ENCODE results near the gene LOX. TPM values are rescaled to one million over a fixed set of nuclear protein-coding genes. Genes with fewer than 3 reads are reported as not detected.

Gene LOX
- total and polyA plus RNA-seq, 5 donors, result 8.4 to 28.4 (median 19.0) TPM

- 85% methylated on average over 2 of the region's 2 CpGs for WGBS
- no peak for DNase-seq
- H3K9me3 ChIP-seq (ENCODE audit: control insufficient read depth, low read length), result no peaks in the 10 kb centered on the region
- H3K27me3 ChIP-seq (ENCODE audit: control insufficient read depth, insufficient read depth), result no peaks in the 10 kb centered on the region
- H3K27ac ChIP-seq (ENCODE audit: low read length), result no peak overlapping the region
- H3K4me1 ChIP-seq (ENCODE audit: control insufficient read depth, insufficient read depth, low read length), result no peaks in the 10 kb centered on the region
- no peak overlapping the region for H3K4me3 ChIP-seq (ENCODE audit: low read length)
- ATAC-seq, result no peak
- intact Hi-C loops (cut with DNase I), result no loop called here
These were observed 36.4 kb upstream of the LOX start for GRCh38 chr5:122114501-122114900.

DNA sequence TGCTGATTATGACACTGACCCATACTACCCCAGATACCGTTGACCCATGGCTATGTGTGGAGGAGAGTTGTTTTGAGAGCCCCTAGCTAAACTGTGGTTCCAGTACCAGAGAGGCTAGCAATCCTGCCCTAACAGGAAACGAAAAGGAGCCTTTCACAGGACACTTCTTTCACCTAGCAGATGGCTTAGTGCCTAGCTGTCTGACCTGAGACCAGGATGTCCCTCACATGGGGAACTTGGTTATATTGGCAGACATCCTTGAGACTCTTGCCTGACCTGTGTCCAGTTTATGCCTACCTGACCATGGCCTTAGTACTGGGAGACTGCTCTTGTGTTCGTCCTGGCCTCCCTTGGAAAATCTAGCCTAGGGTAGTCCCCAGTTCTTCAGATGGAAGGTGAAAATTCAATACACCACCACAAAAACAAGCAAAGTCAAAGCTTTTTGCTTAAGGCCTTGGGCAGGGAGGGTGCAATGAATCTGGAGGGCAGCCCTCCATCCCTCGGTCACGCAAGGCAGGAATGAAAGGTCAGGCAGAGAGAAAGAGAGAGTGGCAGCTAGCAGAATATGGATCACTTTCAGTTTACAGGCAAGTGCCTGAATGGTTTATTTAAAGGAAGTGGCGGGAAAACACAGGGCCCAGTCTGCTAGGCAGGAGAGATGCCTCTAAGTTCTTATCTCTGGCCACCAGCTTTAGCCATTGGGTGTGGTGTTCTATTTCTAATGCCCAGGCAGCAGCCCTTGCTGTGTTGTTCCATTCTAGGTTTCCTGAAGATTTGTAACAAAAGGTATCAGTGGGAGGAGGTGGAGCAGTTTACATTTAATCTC lies 34.9 kb upstream of the LOX start:
- H3K4me1 ChIP-seq (ENCODE audit: control insufficient read depth, insufficient read depth, low read length), result no peaks in the 10 kb centered on the region
- DNase-seq, result no peak
- 75% methylated on average over 6 of the region's 6 CpGs for WGBS
- H3K9me3 ChIP-seq (ENCODE audit: control insufficient read depth, low read length), result no peaks in the 10 kb centered on the region
- peak in 1 of 2 donors; percentile 11 for ATAC-seq
- H3K4me3 ChIP-seq (ENCODE audit: low read length), result no peak overlapping the region
- intact Hi-C loops (cut with DNase I), result no loop called here
- H3K27me3 ChIP-seq (ENCODE audit: control insufficient read depth, insufficient read depth), result no peaks in the 10 kb centered on the region
- H3K27ac ChIP-seq (ENCODE audit: low read length), result no peak overlapping the region

- DNase-seq, result no peak
- intact Hi-C loops (cut with DNase I), result no loop called here
- H3K27ac ChIP-seq (ENCODE audit: low read length), result no peak overlapping the region
- 50% methylated on average over 3 of the region's 3 CpGs for WGBS
- H3K9me3 ChIP-seq (ENCODE audit: control insufficient read depth, low read length), result no peaks in the 10 kb centered on the region
- no peak overlapping the region for H3K4me3 ChIP-seq (ENCODE audit: low read length)
- H3K4me1 ChIP-seq (ENCODE audit: control insufficient read depth, insufficient read depth, low read length), result no peaks in the 10 kb centered on the region
- ATAC-seq, result no peak
- H3K27me3 ChIP-seq (ENCODE audit: control insufficient read depth, insufficient read depth), result no peaks in the 10 kb centered on the region
These were observed 34.0 kb upstream of the LOX start for GRCh38 chr5:122112063-122112462.

GRCh38 chr5:122111460-122111859 lies 33.4 kb upstream of the LOX start:
- intact Hi-C loops (cut with DNase I), result no loop called here
- Histone ChIP-seq H3K27ac (ENCODE audit: low read length) (no peak overlapping the region), H3K27me3 (ENCODE audit: control insufficient read depth, insufficient read depth) (no peaks in the 10 kb centered on the region), H3K4me1 (ENCODE audit: control insufficient read depth, insufficient read depth, low read length) (no peaks in the 10 kb centered on the region), H3K4me3 (ENCODE audit: low read length) (no peak overlapping the region), H3K9me3 (ENCODE audit: control insufficient read depth, low read length) (no peaks in the 10 kb centered on the region)
- 81% methylated on average over 5 of the region's 5 CpGs for WGBS
- ATAC-seq, result no peak
- DNase-seq, result no peak

- DNase-seq, result no peak
- ATAC-seq, result no peak
- intact Hi-C loops (cut with DNase I), result no loop called here
- 48% methylated on average over 3 of the region's 3 CpGs for WGBS
- Histone ChIP-seq H3K9me3 (ENCODE audit: control insufficient read depth, low read length) (no peaks in the 10 kb centered on the region), H3K27me3 (ENCODE audit: control insufficient read depth, insufficient read depth) (no peaks in the 10 kb centered on the region), H3K4me1 (ENCODE audit: control insufficient read depth, insufficient read depth, low read length) (no peaks in the 10 kb centered on the region), H3K4me3 (ENCODE audit: low read length) (no peak overlapping the region), H3K27ac (ENCODE audit: low read length) (no peak overlapping the region)
These were observed 32.9 kb upstream of the LOX start for GRCh38 chr5:122110987-122111386.

DNA sequence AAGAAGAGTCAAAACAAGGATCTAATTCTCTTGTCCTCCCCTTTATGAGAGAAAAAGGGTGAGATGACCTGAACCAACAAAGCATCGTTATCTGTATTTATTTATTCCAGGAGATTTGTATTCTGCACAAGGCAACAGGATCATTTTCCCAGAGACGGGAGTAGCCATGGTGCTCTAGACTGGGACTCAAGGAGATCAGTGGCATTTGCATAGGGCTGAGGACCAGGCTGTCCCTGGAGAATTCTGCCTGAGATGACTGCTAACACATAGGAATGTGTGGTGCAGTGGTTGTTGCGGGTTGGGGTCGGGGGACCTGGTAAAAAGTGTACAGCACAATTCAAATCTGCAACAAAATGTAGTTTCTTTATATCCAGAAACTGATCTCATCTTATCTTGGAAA lies 29.0 kb upstream of the LOX start:
- H3K27me3 ChIP-seq (ENCODE audit: control insufficient read depth, insufficient read depth), result no peaks in the 10 kb centered on the region
- WGBS, result 89% methylated on average over 4 of the region's 4 CpGs
- no peaks in the 10 kb centered on the region for H3K9me3 ChIP-seq (ENCODE audit: control insufficient read depth, low read length)
- ATAC-seq, result no peak
- DNase-seq, result no peak
- no peaks in the 10 kb centered on the region for H3K4me1 ChIP-seq (ENCODE audit: control insufficient read depth, insufficient read depth, low read length)
- intact Hi-C loops (cut with DNase I), result loop anchor here in 1 of 4 donors (10.0 kb wide), 1 partner anchor 142 kb away; the partner anchor contains the start of gene SRFBP1
- no peak overlapping the region for H3K27ac ChIP-seq (ENCODE audit: low read length)
- no peak overlapping the region for H3K4me3 ChIP-seq (ENCODE audit: low read length)

GRCh38 chr5:122105909-122106308 lies 27.9 kb upstream of the LOX start:
- intact Hi-C loops (cut with DNase I), result loop anchor here in 1 of 4 donors (10.0 kb wide), 1 partner anchor 141 kb away; the partner anchor contains the start of gene SRFBP1

GRCh38 chr5:122102825-122103224 lies 24.8 kb upstream of the LOX start:
- Histone ChIP-seq H3K4me3 (ENCODE audit: low read length) (no peak overlapping the region), H3K27ac (ENCODE audit: low read length) (no peak overlapping the region), H3K9me3 (ENCODE audit: control insufficient read depth, low read length) (no peaks in the 10 kb centered on the region), H3K27me3 (ENCODE audit: control insufficient read depth, insufficient read depth) (no peaks in the 10 kb centered on the region), H3K4me1 (ENCODE audit: control insufficient read depth, insufficient read depth, low read length) (no peaks in the 10 kb centered on the region)
- no peak for DNase-seq
- WGBS, result 60% methylated on average over 1 of the region's 1 CpG
- intact Hi-C loops (cut with DNase I), result loop anchor here in 1 of 4 donors (10.0 kb wide), 1 partner anchor 138 kb away; the partner anchor contains the start of gene SRFBP1
- ATAC-seq, result no peak

More at GRCh38 chr5:122105909-122106308, 27.9 kb upstream of the LOX start:
- H3K9me3 ChIP-seq (ENCODE audit: control insufficient read depth, low read length), result no peaks in the 10 kb centered on the region
- H3K27me3 ChIP-seq (ENCODE audit: control insufficient read depth, insufficient read depth), result no peaks in the 10 kb centered on the region
- H3K4me1 ChIP-seq (ENCODE audit: control insufficient read depth, insufficient read depth, low read length), result no peaks in the 10 kb centered on the region
- no peak for ATAC-seq
- H3K4me3 ChIP-seq (ENCODE audit: low read length), result no peak overlapping the region
- no peak overlapping the region for H3K27ac ChIP-seq (ENCODE audit: low read length)
- DNase-seq, result no peak
- 85% methylated on average over 2 of the region's 2 CpGs for WGBS

- no peaks in the 10 kb centered on the region for H3K9me3 ChIP-seq (ENCODE audit: control insufficient read depth, low read length)
- no peak overlapping the region for H3K27ac ChIP-seq (ENCODE audit: low read length)
- DNase-seq (no peak), ATAC-seq (peak; percentile 31 to 51)
- H3K4me1 ChIP-seq (ENCODE audit: control insufficient read depth, insufficient read depth, low read length), result no peaks in the 10 kb centered on the region
- H3K27me3 ChIP-seq (ENCODE audit: control insufficient read depth, insufficient read depth), result no peaks in the 10 kb centered on the region
- intact Hi-C loops (cut with DNase I), result loop anchor here in 1 of 4 donors (10.0 kb wide), 1 partner anchor 137 kb away; the partner anchor contains the start of gene SRFBP1
- 28% methylated on average over 4 of the region's 4 CpGs for WGBS
- H3K4me3 ChIP-seq (ENCODE audit: low read length), result no peak overlapping the region
These were observed 23.7 kb upstream of the LOX start for GRCh38 chr5:122101636-122102285.

DNA sequence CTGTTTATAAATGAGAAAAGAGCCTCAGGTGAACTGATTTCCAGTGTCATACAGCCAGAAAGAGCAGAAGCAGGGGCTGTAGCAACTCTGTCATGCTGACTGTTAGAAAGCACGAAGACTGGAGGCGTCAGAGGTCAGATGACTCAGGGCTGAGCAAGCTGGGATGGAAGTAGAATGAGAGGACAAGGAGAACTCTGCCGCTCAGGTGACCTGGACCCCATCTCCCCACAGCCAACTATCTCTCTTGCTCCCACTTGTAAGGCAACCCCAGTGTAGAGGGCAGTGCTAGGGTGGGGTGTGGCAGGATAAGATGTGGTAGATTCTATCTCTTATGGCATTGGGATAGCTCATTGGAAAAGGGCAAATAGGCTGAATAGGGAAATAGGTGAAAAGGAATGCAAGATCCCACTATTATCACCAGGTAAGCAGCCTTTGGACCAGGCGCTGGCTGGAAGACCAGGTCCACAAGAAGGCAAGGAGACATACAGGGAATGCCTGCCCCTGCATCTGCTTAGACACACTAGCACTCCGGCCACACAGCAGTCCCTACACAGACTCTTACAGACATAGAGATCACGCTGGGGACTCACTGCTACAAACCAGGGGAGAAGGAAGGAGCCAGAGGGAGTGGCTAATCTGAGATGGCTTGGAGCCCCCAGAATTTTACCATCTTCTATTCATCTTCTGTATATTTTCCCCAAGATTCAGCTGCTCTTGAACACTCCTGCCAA lies 21.2 kb upstream of the LOX start:
- Histone ChIP-seq H3K4me3 (ENCODE audit: low read length) (no peak overlapping the region), H3K4me1 (ENCODE audit: control insufficient read depth, insufficient read depth, low read length) (no peaks in the 10 kb centered on the region), H3K9me3 (ENCODE audit: control insufficient read depth, low read length) (no peaks in the 10 kb centered on the region), H3K27ac (ENCODE audit: low read length) (no peak overlapping the region), H3K27me3 (ENCODE audit: control insufficient read depth, insufficient read depth) (no peaks in the 10 kb centered on the region)
- 77% methylated on average over 6 of the region's 6 CpGs for WGBS
- intact Hi-C loops (cut with DNase I), result loop anchor here in 2 of 4 donors (10.0 kb wide), 1 partner anchor 134 kb away; the partner anchor contains the start of gene SRFBP1 (in 2 of the 2)
- ATAC-seq (no peak), DNase-seq (no peak)
